Stimulated activated CD8-positive, alpha-beta memory T cell treated with anti-CD3 and anti-CD28 coated beads, Interleukin-4, amount 100 ng/mL, for 48 hours (primary cell): ENCODE data around the gene XXYLT1.

Experiments used
- DNase-seq: peaks from one replicate; pipeline ENCODE4 v3.0.0-alpha.2; 2020

Gene XXYLT1

DNA sequence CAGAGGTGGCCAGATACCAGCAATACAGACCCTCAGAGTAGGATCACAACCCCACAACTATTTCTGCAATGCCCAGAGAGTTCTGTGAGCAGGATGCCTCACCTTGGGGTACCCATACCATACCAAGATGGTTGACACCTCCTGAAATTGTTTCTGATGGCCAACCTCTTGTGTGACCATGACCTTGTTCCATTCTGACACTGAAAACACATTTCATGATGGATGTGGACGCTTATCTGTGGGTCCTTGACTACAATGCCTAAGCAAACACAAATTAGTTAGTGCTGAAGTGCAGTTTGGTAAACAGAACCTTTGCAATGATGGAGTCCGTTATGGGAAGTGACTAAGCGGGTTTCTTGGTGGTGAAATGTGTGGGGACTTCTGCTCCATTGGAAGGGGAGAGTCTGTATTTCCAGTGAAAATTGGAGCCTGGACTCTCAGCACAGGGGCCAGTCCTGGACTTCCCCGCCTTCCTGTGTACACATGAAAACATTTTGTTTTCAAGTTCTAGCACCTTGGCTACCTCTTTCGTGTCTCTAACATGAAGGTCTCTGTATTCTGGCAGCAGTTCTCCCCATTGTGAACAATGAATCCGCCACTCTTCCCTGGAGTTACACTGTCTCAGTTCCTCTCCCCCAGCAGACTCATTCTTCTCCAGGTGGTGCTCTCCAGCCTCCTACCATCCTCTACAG is 106.2 kb downstream of the XXYLT1 start:
- DNase-seq = no peak

DNA sequence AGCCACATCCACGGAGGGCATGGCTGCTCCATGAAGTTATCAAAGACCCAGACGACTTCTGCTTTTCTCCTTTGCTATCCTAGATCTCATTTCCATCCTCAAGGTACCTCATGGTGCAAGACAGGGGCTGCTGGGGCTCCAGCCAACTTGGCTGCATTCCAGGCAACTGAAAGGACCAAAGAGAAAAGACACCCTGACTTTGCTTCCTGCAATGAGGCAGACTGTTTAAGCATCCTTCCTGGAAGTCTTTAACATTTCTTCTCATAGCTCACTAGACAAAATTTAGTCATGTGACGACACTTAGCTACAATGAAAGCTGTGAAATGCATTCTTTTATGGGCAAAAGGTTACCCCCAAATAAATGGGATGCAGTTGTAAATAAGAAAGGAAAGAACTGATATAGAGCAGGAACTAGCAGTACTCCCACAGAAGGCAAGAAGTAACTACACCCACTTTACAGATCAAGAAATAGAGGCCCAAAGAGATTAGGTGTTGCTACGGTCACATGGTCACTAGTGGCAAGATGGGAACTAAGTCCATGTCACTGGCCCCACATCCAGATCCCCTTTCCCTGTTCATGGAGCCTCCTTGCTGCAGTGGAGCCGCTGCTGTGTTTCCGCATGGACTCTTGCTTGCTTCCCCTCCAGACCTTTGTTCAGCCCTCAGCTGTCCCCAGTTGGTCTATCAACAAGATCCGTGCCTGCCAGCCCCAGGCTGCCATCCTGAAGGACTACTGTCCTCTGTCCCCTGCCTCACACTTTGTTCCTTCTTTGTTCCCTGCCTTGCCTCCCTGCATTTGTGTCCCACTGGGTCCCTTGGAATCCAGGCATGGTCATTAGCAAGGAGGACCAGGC is 107.0 kb downstream of the XXYLT1 start:
- no peak for DNase-seq

DNA sequence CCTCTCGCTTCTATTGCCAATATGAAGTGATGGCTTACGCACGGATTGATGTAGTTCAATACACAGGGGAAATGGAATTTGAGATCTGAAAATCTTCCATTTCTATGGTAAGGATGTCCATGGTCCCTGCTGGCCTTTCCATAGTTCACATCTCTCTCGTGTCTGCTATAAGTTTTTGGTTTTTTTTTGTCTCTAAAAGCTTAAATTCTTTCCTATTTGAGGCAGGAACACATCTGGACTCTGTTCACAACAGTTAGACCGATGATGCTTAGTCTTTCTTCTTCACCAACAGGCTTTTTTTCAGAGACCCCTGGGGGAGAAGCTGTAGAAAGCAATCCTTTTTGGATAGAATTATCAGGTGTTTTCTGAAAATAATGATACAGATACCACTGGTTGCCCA is 108.1 kb downstream of the XXYLT1 start:
- DNase-seq = no peak

DNA sequence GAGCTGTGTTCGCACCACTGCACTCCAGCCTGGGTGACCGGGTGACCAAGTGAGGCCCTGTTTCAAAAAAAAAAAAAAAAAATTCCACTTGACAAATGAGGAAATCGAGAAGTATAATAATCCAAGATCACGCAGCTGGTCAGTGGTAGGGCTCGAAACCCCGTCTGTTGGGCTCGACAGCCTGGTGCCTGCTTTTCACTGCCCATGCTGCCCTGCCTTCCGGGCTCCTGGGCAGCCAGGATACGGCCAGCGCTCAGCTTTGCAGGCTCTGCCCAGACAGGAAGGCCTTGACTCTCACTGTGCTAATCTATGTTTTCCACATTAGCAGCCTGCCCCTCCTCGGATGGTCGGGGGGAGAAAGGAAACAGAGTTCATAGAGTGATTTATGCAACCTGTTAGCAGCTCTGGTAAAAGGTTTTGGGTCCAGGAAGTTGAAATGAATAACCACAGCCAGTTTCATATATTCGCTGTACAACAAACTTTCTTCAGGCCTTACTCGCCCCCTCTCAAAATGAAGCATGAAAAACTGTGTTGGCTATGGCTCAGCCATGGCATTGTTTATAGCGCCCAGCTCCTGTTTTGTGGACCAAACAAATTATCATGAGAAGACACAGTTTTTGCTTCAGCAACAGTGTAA is 108.8 kb downstream of the XXYLT1 start:
- DNase-seq = no peak

DNA sequence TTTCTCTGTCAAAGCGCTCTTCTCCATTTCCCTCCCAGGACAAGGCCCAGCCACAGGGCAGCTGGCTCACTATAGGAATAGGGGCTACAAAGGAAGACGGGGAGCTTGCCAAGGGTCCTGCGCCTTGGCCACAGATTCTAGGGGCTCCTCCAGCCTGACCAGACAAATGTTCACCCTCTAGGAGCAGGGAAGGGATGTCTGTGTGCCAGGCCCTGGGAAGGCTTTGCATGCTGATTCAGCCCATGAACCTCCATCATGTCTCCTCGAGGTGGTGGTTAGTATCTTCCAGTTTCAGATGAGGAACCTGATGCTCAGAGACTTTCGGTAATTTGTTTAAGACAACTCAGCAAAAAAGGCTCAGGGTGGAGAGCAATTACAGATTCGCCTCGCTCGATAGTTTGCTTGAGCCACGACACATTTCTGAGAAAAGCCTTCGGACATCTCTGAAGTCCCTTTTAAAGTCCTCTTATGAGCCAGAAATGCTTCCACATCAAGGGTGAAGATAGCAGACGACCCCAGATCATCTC is 110.0 kb downstream of the XXYLT1 start:
- no peak for DNase-seq

DNA sequence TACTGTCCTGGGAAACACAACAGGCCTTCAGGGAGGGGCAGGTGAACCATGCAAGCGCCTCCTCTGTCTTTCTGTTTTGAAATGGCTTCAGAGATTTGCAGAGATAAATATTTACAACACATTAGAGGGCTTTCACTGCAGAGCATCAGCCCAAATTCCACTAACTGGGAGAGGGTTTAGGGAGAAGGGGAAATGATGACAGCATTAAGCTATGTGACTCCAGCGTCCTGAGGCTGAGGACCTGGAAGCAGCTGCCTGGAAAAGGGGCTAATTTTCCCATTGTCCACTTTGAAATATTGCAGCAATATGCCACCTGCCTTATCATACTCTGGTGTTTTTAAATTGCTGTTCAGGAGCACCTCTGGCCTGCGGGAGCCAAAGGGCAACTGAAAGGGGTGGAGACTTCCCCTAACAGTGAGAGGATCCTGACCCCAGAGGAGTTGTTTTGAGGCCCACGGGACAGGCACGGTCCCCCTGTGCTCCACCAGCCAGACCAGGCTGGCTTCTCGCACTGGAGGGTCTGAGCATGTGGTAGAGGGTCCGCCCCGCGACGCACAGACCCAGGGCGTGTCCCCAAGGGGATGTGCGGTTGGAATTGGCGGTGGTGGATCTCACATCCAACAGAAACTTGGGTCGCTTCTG is 110.6 kb downstream of the XXYLT1 start:
- no peak for DNase-seq

DNA sequence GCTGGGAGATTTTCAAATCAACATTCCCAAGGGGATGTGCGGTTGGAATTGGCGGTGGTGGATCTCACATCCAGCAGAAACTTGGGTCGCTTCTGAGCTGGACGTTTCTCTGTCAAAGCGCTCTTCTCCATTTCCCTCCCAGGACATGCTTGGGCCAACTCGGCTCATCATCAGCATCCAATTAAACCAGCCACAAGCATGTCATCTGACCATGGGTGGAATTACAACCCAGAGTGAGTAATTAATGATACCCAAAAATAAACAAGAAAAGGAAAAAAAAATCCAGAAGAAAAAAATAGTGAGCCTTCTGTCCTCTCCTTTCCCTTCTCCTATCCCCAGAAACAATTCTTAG is 111.2 kb downstream of the XXYLT1 start:
- DNase-seq = no peak

DNA sequence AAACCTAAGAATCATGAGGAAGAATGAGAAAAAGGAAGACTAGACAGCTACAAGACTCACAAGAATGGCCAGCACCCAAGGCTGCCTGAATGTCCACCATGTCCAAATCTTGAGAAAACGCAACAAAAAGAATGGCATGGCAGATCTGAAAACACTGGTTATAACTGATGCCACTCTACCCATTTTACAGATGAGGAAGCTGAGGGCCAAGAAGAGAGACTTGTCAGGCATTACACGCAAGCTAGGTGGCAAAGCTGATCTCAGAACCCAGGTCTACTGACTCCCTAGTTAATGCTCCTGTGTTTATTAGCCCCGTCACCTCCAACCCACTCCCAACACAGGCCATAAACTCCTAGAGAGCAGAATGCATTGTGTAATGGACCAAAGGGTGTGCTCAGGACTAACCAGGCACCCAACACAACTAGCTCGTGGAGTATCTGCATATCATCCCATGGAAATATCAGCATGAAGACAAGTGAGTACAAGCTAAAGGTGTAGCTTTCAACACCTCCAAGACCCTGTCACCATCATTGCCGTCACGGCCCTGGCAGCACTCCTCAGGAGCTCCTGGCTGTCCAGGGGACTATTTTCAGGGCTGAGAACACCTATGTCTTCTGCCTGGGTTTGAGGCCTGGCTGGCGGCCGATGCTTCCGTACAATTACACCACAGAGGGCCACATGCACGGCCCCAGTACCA is 111.7 kb downstream of the XXYLT1 start:
- DNase-seq = no peak

DNA sequence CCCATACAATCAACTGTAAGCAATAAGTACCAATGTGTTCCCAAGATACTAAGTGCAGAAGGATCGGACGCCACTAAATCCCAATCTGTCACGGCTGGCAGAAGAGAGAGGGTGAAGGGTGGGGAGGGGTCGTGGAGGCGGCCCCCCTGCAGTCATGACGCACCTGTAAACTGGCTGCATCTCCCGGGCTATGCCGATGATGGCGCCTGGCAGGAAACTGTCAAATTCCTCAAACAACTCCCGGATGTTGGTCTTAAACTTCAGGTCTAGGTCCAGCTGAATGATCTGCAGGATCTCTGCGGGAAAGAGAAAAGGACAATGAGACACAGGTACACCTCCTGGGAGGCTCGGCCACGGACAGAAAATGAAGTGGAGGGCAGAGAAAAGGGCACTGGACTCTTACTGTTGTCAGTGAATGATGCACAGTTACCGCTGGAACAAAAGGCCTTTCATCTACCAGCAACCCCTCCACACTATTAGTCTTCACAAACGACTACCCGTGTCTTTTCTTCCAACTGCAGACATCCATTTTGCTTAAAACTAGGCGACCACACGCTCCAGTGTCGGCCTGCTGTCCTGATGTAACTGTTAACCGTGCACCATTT is 114.6 kb downstream of the XXYLT1 start:
- DNase-seq = no peak

DNA sequence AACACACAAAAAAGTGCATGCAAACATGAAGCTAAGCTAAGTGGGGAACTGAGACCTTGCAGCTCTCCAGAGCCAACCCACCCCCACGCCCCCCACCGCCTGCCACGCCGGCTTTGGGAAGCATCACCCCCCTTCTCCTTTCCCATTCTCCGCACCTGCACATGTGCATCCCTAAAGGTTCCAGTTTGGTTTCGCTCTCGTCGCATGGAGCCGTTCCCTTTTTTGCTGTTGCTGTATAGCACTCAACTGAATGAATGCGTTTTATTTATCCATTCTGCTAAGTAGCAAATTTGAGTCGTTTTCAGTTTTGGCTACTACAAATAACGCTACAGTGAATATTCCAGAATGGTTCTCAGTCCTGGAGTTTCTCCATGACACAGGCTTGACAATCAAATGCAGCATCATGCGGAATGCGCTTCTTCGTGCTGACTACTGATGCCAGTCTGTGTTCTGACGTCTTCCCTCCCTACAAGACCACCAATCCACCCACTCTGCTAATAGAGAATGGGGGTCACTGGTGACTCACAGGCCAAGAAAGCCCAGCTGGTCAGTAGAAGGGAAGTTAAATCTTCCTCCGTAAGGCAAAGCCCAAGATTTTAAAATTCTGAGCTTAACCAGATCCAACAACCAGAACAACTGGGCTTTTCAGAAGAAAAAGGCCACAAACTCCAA is 115.3 kb downstream of the XXYLT1 start:
- DNase-seq = no peak

DNA sequence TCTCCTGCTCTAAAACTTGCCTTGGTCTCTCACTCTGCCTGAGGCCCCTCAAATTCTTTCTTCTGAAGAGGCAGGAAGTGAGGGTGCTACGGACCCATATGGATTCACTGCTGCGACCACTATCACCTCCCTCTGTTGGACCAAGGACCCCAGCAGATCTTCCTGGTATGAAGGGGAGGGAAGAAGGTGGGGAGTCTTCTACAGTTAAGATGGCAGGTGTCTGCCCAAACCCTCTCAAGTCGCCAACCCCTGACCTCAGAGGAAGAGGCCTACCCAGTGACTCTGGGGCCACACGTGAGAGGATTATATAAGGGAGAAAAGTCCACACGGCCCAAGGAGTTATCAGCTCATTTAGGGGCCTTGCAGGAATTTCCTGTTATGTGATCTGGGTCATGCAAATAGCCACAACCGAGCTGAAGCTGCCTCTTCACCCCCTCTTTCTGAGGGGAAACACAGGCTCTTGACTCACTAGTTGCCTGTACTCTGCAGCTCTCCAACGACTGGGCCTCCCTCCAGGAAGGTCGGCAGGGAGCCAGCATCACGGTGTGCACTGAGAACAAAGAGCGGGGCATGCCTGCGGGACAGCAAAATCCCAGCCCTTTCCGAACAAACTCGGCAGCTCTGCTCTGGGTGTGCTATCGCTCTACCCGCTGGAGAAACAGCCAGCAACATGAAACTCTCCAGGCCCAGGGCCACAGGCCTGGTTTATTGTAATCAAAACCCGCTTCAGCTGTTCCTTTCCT is 116.0 kb downstream of the XXYLT1 start:
- no peak for DNase-seq

DNA sequence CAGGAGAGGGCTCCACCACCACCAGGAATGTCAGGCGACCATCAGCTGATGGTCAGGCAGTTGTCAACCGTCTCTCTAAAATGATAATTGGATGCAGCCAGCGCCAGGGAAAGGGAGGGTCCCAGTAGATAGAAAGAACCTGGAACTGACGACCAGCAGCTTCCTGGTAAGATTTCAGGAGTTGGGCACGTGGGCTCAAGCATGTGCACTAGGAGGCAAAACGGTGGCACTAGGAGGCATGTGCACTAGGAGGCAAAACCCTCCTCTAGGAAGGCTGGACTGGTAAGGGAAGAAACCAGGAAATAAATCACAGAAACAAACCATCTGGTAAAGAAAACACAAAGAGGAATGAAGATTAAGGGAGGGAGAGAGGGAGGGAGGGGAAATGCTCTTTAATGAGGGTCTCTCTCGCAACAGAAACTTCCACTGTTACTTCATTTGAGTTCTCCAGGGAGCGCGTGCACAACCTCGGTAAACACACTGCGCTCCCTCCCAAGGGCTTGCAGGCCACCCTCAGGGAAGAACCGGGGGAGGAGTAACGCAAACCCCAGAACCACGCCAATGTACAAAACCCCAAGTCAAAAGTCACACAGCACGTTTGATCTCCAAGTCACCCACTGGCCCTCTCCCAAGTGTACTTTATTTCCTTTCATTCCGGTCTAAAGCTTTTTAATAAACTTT is 116.7 kb downstream of the XXYLT1 start:
- no peak for DNase-seq

DNA sequence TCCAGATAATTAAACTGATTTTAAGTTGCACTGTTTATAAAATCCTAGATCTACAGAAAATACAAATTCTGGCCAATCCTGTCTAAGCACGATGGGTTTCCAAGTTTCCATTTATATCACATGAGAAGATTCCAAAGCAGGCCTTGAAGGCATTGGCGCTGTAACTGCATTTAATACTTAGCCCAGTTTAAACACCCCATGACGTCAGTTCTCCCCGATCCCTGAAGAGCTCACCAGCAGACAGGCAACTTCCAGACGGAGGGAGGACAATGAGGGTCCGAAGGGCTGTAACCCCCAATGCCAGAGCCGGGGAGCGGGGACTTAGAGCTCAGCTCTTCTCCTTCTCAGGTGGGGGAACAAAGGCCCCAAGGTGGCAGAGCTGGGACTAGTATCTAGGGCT is 117.3 kb downstream of the XXYLT1 start:
- DNase-seq = no peak

DNA sequence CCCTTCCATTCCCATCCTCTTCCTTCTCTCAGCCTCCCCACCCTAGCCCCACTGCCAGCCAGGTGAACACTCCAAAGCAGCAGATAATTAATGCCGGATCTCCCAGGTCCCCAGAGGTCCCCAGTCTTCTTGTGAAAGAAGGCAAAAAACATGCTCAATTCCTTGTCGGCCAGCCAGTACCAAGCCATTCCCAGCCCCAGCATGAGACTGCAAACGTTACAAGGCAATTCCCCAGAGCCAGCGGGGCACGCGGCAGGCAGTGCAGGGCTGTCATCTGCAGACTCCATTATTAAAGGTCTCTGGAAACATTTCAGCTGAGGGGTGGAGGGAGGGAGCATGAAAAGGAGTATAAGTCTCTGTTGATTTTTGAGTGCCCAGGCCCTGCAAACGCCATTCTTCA is 117.8 kb downstream of the XXYLT1 start:
- no peak for DNase-seq

DNA sequence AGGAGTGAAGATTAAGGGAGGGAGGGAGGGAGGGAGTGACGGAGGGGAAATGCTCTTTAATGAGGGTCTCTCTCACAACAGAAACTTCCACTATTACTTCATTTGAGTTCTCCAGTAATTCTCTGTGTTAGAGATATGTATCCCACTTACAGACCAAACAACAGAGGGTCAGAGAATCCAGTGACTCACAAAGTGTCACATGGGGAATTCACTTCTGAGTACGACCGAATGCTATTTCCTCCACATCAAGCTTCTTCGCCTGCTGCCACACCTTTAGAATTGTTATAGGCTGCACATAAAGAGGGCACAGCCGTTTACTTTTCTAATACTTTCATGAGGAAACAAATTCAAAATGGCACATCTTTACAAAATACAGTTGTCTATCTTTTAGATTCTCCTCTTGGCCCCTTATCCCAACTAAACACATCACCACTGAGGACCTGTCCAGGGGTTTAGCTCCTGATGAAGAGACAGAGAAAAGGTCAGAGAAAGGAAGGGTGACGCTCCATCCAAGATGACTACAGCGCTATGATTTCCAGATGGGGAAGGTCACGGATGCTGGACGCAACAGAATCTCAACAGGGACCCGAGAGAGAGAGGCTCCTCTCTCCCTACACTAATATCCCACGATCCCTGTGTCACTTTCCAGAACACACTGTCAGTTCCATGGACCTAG is 119.0 kb downstream of the XXYLT1 start:
- DNase-seq = no peak

DNA sequence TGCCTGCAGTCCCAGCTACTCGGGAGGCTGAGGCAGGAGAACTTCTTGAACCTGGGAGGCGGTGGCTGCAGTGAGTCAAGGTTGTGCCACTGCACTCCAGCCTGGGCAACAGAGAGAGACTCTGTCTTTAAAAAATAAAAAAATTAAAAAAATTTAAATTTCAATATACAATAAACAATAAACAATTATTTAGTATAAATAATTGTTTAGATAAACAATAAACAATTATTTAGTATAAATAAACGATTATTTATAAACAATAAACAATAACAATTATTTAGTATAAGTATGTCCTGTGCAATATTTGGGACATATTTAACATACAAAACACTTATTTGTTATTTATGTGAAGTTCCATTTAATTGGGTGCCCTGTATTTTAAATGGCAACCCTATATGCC is 119.6 kb downstream of the XXYLT1 start:
- DNase-seq = no peak

DNA sequence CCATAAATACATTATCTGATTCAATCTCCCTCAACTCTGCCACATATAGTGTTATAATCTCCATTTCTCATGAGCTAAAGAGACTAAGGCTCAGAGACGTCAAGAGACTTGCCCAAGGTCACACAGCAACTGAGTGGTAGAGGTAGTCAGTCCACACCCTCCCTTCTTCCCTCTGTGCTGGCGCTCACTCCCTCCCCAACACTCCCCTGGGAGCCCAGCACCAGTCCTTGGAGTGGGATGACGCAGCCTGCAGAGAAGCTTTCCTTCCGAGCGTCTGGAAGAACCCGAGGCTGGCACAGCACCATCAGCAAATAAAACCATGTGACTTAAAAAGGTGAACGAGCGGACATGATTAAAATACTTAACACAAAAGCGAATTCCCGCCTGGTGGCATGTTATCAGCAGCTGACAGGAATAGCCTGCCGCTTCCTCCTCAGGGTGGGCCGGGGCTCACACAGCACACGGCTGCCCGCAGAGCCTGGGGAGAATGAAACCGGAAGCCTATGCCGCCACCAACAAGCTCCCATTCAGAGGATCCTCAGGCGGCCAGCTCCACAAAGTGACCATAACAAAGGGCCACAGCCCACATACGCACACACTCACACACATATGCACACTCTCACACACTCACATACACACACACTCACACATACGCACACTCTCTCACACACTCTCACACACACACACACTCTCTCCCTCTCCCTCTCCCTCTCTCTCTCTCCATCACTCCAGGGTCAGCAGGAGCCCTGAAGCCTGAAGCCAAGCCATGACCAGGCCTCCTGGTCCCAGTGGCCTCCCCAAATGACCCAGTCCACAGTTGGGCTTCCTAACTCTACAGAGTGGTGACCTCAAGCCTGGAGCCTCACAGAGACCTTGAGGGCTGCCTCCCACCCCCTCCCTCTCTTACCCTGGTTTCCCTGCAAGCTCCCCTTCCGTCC is 120.5 kb downstream of the XXYLT1 start:
- DNase-seq = peak; percentile 47

DNA sequence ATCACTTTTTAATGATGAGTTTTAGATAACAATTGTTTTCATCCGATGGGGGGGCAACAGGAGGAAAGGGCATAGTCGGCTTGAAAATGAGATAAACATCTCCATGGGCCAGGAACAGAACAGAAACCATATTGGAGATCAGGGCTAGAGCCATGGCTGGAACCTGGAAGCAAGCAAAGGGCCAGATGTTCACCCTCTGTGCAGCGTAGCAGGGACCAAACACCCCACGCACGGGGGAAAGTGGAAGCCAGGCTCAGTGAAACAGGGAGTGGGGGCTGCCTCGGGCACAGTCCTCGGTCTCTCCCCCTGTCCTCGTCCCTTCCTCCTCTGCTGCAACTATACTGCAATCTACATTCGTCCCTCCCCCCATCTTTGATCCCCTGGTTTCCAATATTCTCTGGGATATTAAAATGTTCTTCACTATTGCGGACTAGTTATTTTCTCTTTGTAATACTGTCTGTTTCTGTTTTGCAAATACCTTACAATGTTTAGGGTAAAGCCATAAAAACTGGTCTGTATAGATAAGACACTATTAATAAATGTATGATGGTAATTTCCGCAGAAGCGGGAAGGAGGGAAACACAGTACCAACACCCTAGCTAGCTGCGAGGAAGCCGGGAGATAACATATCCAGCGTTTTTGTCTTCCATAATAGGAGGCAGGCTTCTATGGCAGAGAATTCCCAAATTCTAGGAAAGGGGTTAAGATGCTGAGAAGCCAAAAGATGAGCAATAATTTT is 121.5 kb downstream of the XXYLT1 start:
- no peak for DNase-seq
